ENCODE data around the gene RAB20.

RAB20 gene

DNA sequence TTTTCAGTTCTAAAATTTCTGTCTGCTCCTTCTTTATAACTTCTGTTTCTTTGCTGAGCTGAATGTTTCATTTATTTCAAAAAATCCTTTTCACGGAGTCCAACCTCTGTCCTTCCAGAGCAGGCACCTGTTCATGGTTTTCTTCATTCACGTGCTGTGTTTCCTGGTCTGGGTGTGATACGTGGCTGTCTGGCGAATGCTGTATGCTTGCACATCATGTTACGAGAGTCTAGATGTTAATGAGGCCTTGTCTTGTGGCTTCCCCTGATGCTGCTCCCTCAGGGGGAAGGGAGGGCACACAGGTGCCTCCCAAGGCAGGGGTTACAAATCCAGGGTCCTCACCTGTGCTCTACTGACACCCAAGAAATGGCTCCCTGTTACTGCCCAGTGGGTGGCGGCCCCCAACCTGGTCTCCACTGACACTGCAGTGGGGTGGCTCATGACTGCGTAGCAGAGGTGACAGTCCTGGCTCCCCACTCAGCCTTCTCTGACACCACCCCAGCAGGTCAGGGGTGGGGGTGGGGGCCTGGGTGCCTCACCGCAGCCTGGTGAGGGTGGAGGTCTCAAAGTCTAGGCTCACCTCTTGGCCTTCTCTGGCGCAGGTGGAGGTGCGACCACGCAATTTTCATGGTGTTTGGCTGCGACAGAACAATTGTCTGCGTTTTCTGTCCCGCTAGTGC is 20.1 kb upstream of the RAB20 start:
- peaks cover 3% of the 10 kb centered on the region; the same call in 1 of the 2 replicates for H3K27me3 ChIP-seq (ENCODE audit: insufficient read depth, low read length)
- H3K36me3 ChIP-seq (ENCODE audit: insufficient read depth, low read length), result no peaks in the 10 kb centered on the region
- no peaks in the 10 kb centered on the region for H3K9me2 ChIP-seq (ENCODE audit: low read depth, low read length)
- H3F3A ChIP-seq (ENCODE audit: insufficient read depth, low read length), result no peaks in the 10 kb centered on the region
- no peaks in the 10 kb centered on the region for H4K20me1 ChIP-seq (ENCODE audit: insufficient read depth, low read length)
- H3K9me3 ChIP-seq (ENCODE audit: low read length), result no peaks in the 10 kb centered on the region
- no peak overlapping the region for H3K9ac ChIP-seq (ENCODE audit: low read length)
- no peak overlapping the region for H3K4me2 ChIP-seq (ENCODE audit: low read length)
- no peak overlapping the region for H3K4me3 ChIP-seq (ENCODE audit: low read depth, low read length, poor library complexity, severe bottlenecking)
- H3K79me2 ChIP-seq (ENCODE audit: insufficient read depth, low read length), result no peaks in the 10 kb centered on the region
- no peak for TF ChIP-seq EZH2 (IDR thresholded peaks at IDR 0.05; ENCODE audit: borderline replicate concordance, low read length)
- TF ChIP-seq, protein P1, sequence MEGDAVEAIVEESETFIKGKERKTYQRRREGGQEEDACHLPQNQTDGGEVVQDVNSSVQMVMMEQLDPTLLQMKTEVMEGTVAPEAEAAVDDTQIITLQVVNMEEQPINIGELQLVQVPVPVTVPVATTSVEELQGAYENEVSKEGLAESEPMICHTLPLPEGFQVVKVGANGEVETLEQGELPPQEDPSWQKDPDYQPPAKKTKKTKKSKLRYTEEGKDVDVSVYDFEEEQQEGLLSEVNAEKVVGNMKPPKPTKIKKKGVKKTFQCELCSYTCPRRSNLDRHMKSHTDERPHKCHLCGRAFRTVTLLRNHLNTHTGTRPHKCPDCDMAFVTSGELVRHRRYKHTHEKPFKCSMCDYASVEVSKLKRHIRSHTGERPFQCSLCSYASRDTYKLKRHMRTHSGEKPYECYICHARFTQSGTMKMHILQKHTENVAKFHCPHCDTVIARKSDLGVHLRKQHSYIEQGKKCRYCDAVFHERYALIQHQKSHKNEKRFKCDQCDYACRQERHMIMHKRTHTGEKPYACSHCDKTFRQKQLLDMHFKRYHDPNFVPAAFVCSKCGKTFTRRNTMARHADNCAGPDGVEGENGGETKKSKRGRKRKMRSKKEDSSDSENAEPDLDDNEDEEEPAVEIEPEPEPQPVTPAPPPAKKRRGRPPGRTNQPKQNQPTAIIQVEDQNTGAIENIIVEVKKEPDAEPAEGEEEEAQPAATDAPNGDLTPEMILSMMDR (IDR thresholded peaks at IDR 0.05; ENCODE audit: low read length), result no peak
- no peak overlapping the region for H3K27ac ChIP-seq (ENCODE audit: low read depth, low read length, poor library complexity, severe bottlenecking)
- H2AFZ ChIP-seq (ENCODE audit: low read length), result no peak overlapping the region
- H3K4me1 ChIP-seq (ENCODE audit: insufficient read depth, low read length, severe bottlenecking), result no peaks in the 10 kb centered on the region

DNA sequence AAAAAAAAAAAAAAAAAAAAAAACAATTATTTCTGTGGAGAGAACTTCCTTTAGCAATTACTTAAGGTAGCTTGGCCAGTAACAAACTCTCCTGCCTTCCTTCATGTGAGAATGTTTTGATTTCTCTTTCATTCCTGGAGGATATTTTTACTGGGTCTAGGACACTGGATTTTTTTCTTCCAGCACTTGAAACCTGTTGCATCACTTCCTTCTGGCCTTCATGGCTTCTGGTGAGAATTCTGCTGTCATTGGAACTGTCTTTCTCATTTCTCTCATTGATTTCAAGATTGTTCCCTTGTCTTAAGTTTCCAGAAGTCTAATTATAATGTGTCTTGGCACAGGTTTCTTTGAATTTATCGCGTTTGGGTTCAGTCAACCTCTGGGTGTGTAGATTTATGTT is 19.3 kb upstream of the RAB20 start:
- Histone ChIP-seq H3K4me2 (ENCODE audit: low read length) (no peak overlapping the region), H3F3A (ENCODE audit: insufficient read depth, low read length) (no peaks in the 10 kb centered on the region)

DNA sequence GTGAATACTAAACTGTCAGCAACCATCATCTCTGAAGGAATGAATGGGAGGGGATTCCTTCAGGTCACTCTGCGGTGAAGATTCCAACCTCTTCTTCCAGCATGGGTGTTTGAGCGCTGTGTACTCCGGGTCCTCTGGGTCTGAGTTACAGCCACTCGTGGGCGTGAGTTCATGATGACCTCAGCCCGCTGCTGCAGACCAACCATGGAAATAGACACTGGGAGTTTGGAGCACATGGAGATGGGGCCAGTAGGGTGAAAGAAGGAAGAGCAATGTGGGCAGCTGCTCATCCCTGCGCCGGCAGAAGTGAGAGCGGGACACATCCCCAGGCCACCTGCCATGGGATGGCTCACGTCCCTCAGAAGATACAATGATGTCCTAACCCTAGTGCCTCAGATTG is 16.8 kb upstream of the RAB20 start:
- no peak overlapping the region for H2AFZ ChIP-seq (ENCODE audit: low read length)
- H4K20me1 ChIP-seq (ENCODE audit: insufficient read depth, low read length), result no peaks in the 10 kb centered on the region
- no peak overlapping the region for H3K4me2 ChIP-seq (ENCODE audit: low read length)
- no peak overlapping the region for H3K9ac ChIP-seq (ENCODE audit: low read length)
- no peaks in the 10 kb centered on the region for H3K9me3 ChIP-seq (ENCODE audit: low read length)
- H3K27ac ChIP-seq (ENCODE audit: low read depth, low read length, poor library complexity, severe bottlenecking), result no peak overlapping the region
- no peak overlapping the region for H3K4me3 ChIP-seq (ENCODE audit: low read depth, low read length, poor library complexity, severe bottlenecking)
- no peaks in the 10 kb centered on the region for H3K9me2 ChIP-seq (ENCODE audit: low read depth, low read length)
- no peak for TF ChIP-seq EZH2 (IDR thresholded peaks at IDR 0.05; ENCODE audit: borderline replicate concordance, low read length)
- TF ChIP-seq, protein P1 (IDR thresholded peaks at IDR 0.05; ENCODE audit: low read length), result no peak
- no peaks in the 10 kb centered on the region for H3K79me2 ChIP-seq (ENCODE audit: insufficient read depth, low read length)
- H3F3A ChIP-seq (ENCODE audit: insufficient read depth, low read length), result no peaks in the 10 kb centered on the region
- no peaks in the 10 kb centered on the region for H3K36me3 ChIP-seq (ENCODE audit: insufficient read depth, low read length)
- no peaks in the 10 kb centered on the region for H3K4me1 ChIP-seq (ENCODE audit: insufficient read depth, low read length, severe bottlenecking)
- H3K27me3 ChIP-seq (ENCODE audit: insufficient read depth, low read length), result peaks cover 3% of the 10 kb centered on the region; the same call in 1 of the 2 replicates

More for the DNA sequence above, 19.3 kb upstream of the RAB20 start:
- no peak overlapping the region for H3K27ac ChIP-seq (ENCODE audit: low read depth, low read length, poor library complexity, severe bottlenecking)
- H3K9ac ChIP-seq (ENCODE audit: low read length), result no peak overlapping the region
- no peaks in the 10 kb centered on the region for H3K9me2 ChIP-seq (ENCODE audit: low read depth, low read length)
- H3K9me3 ChIP-seq (ENCODE audit: low read length), result no peaks in the 10 kb centered on the region
- H3K79me2 ChIP-seq (ENCODE audit: insufficient read depth, low read length), result no peaks in the 10 kb centered on the region
- no peaks in the 10 kb centered on the region for H4K20me1 ChIP-seq (ENCODE audit: insufficient read depth, low read length)
- H3K4me1 ChIP-seq (ENCODE audit: insufficient read depth, low read length, severe bottlenecking), result no peaks in the 10 kb centered on the region
- no peak overlapping the region for H3K4me3 ChIP-seq (ENCODE audit: low read depth, low read length, poor library complexity, severe bottlenecking)
- H2AFZ ChIP-seq (ENCODE audit: low read length), result no peak overlapping the region
- no peak for TF ChIP-seq EZH2 (IDR thresholded peaks at IDR 0.05; ENCODE audit: borderline replicate concordance, low read length)
- TF ChIP-seq, protein P1 (IDR thresholded peaks at IDR 0.05; ENCODE audit: low read length), result no peak
- H3K36me3 ChIP-seq (ENCODE audit: insufficient read depth, low read length), result no peaks in the 10 kb centered on the region
- peaks cover 3% of the 10 kb centered on the region; the same call in 1 of the 2 replicates for H3K27me3 ChIP-seq (ENCODE audit: insufficient read depth, low read length)
